Activated CD8-positive, alpha-beta memory T cell treated with anti-CD3 and anti-CD28 coated beads for 36 hours (primary cell): Measurements from ENCODE around the gene VANGL1. TPM values are rescaled to one million over a fixed set of nuclear protein-coding genes. Genes with fewer than 3 reads are reported as not detected.

Experiments
- CTCF ChIA-PET: fragments of 350-600 bp; sonication (Branson Sonifier 250); formaldehyde crosslinking; loops from one replicate; lab custom pipeline; 2021; ENCODE audit warnings: antibody characterized with exemption; lab: Charles Lee
- POLR2A ChIA-PET: fragments of 350-600 bp; sonication (Branson Sonifier 250); formaldehyde crosslinking; loops from one replicate; lab custom pipeline; 2021; ENCODE audit warnings: antibody characterized with exemption; lab: Charles Lee
- total RNA-seq, 2 experiments: library from RNA; stranded (reverse); gene quantifications; one replicate each; pipeline ENCODE4 v1.2.3, GENCODE V29; 2021

VANGL1 gene
- total RNA-seq, 2 experiments from 2014 or later: 2.2 to 2.8 TPM

- CTCF ChIA-PET: no interaction called here
- POLR2A ChIA-PET: interaction anchor here (0.5 kb wide), 1 partner anchor 464 kb away, joined by 3 read pairs; no protein-coding TSS in a partner anchor
Observed at GRCh38 chr1:115642168-115643072, 650 bp downstream of the VANGL1 start.

- ChIA-PET CTCF (no interaction called here), POLR2A (no interaction called here)
Observed at GRCh38 chr1:115643225-115643624, 1.5 kb downstream of the VANGL1 start.

GRCh38 chr1:115643666-115644065 lies 1.9 kb downstream of the VANGL1 start:
- ChIA-PET CTCF (no interaction called here), POLR2A (no interaction called here)

- ChIA-PET POLR2A (no interaction called here), CTCF (no interaction called here)
Observed at GRCh38 chr1:115644109-115644508, 2.3 kb downstream of the VANGL1 start.

GRCh38 chr1:115647047-115647446 lies 5.3 kb downstream of the VANGL1 start:
- CTCF ChIA-PET: no interaction called here
- POLR2A ChIA-PET: no interaction called here

GRCh38 chr1:115647507-115647906 lies 5.7 kb downstream of the VANGL1 start:
- ChIA-PET POLR2A (no interaction called here), CTCF (no interaction called here)

- ChIA-PET CTCF (no interaction called here), POLR2A (no interaction called here)
Observed at GRCh38 chr1:115647919-115648650, 6.3 kb downstream of the VANGL1 start.

- POLR2A ChIA-PET: no interaction called here
- CTCF ChIA-PET: interaction anchor here (1.7 kb wide), 1 partner anchor 26 kb away, joined by 3 read pairs; no protein-coding TSS in a partner anchor
Observed at GRCh38 chr1:115648717-115649691, 7.2 kb downstream of the VANGL1 start.

GRCh38 chr1:115649964-115650363 lies 8.2 kb downstream of the VANGL1 start:
- POLR2A ChIA-PET: no interaction called here
- CTCF ChIA-PET: interaction anchor here (1.7 kb wide), 1 partner anchor 25 kb away, joined by 3 read pairs; no protein-coding TSS in a partner anchor

- POLR2A ChIA-PET: no interaction called here
- CTCF ChIA-PET: no interaction called here
Observed at GRCh38 chr1:115650961-115651360, 9.2 kb downstream of the VANGL1 start.

- CTCF ChIA-PET: no interaction called here
- POLR2A ChIA-PET: no interaction called here
Observed at GRCh38 chr1:115651391-115651790, 9.6 kb downstream of the VANGL1 start.

GRCh38 chr1:115652236-115652788 lies 10.5 kb downstream of the VANGL1 start:
- ChIA-PET POLR2A (no interaction called here), CTCF (no interaction called here)

GRCh38 chr1:115654125-115654524 lies 12.4 kb downstream of the VANGL1 start:
- POLR2A ChIA-PET: interaction anchor here (0.6 kb wide), 1 partner anchor 560 kb away, joined by 4 read pairs; no protein-coding TSS in a partner anchor

GRCh38 chr1:115654663-115655305 lies 13.0 kb downstream of the VANGL1 start:
- ChIA-PET POLR2A (interaction anchor here (0.6 kb wide), 1 partner anchor 561 kb away, joined by 4 read pairs; no protein-coding TSS in a partner anchor), CTCF (no interaction called here)

More at GRCh38 chr1:115654125-115654524, 12.4 kb downstream of the VANGL1 start:
- CTCF ChIA-PET: no interaction called here

- POLR2A ChIA-PET: no interaction called here
- CTCF ChIA-PET: no interaction called here
Observed at GRCh38 chr1:115655306-115655663, 13.5 kb downstream of the VANGL1 start.

GRCh38 chr1:115655916-115656315 lies 14.1 kb downstream of the VANGL1 start:
- CTCF ChIA-PET: no interaction called here
- POLR2A ChIA-PET: no interaction called here

- POLR2A ChIA-PET: no interaction called here
- CTCF ChIA-PET: no interaction called here
Observed at GRCh38 chr1:115656461-115657077, 14.8 kb downstream of the VANGL1 start.

- CTCF ChIA-PET: interaction anchor here (1.9 kb wide), 1 partner anchor 48 kb away, joined by 6 read pairs; no protein-coding TSS in a partner anchor
- POLR2A ChIA-PET: no interaction called here
Observed at GRCh38 chr1:115658646-115659045, 16.9 kb downstream of the VANGL1 start.
